Measurements from ENCODE around the gene CCDC117. TPM values are rescaled to one million over a fixed set of nuclear protein-coding genes. Genes with fewer than 3 reads are reported as not detected.

The CCDC117 gene
- total RNA-seq, 1 experiment from 2014 or later: 12.1 TPM

DNA sequence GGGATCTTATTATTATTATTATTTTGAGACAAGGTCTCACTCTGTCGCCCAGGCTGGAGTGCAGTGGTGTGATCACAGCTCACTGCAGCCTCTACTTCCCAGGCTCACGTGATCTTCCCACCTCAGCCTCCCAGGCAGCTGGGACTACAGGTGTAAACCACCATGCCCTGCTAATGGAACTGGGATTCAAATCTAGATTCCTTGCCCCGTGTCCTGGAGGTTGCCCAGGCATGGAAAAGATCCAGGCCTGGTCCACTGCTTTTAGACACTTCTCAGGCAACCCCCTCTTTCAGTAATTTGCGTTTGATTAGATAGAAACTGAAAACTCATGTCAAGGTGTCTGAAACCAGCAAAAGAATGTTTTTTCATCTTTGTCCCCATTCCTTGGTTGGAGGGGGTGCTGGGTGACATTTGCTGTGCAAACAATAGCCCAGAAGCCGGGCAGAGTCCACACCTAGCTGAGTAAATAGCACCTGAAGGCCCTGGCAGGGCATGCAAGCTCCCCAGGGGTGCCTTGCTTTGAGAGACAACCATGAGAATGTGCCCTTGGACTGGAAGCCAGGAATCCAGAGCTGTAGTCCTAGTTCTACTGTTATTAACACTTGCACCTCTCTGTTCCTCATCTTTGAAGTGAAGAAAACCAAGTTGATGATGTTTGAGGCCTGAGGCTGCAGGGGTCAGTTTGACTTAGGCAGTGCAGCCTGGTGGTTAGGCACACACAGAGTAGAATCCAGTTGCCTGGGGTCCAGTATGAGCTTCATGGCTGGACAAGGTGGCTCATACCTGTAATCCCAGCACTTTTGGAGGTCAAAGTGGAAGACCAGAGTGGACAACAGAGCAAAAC lies 47.0 kb downstream of the CCDC117 start:
- Mint-ChIP-seq H3K9me3 (ENCODE audit: unreplicated experiment) (no peaks in the 10 kb centered on the region), H3K4me3 (ENCODE audit: unreplicated experiment) (no peak overlapping the region), H3K36me3 (ENCODE audit: insufficient read depth, unreplicated experiment) (peaks cover 11% of the 10 kb centered on the region), H3K4me1 (ENCODE audit: insufficient read depth, unreplicated experiment) (no peaks in the 10 kb centered on the region), H3K27ac (ENCODE audit: low read depth, unreplicated experiment) (no peak overlapping the region), H3K27me3 (ENCODE audit: insufficient read depth, unreplicated experiment) (no peaks in the 10 kb centered on the region)
- CTCF ChIA-PET: interaction anchor here (1.3 to 1.7 kb wide), 3 partner anchors 9 to 221 kb away, joined by 4 to 16 read pairs (median 7); no protein-coding TSS in a partner anchor
- no TSS peak for BruUV-seq (replicated peaks)
- TF ChIP-seq, protein P1, sequence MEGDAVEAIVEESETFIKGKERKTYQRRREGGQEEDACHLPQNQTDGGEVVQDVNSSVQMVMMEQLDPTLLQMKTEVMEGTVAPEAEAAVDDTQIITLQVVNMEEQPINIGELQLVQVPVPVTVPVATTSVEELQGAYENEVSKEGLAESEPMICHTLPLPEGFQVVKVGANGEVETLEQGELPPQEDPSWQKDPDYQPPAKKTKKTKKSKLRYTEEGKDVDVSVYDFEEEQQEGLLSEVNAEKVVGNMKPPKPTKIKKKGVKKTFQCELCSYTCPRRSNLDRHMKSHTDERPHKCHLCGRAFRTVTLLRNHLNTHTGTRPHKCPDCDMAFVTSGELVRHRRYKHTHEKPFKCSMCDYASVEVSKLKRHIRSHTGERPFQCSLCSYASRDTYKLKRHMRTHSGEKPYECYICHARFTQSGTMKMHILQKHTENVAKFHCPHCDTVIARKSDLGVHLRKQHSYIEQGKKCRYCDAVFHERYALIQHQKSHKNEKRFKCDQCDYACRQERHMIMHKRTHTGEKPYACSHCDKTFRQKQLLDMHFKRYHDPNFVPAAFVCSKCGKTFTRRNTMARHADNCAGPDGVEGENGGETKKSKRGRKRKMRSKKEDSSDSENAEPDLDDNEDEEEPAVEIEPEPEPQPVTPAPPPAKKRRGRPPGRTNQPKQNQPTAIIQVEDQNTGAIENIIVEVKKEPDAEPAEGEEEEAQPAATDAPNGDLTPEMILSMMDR (IDR thresholded peaks at IDR 0.05; ENCODE audit: unreplicated experiment): no peak
- POLR2A ChIA-PET: interaction anchor here (0.6 to 1.6 kb wide), 4 partner anchors 9 to 19 kb away, joined by 3 to 10 read pairs (median 4); partner anchors contain the start of gene XBP1
- intact Hi-C loops (cut with micrococcal nuclease): no loop called here
- DNase-seq (ENCODE audit: unreplicated experiment): no peak

DNA sequence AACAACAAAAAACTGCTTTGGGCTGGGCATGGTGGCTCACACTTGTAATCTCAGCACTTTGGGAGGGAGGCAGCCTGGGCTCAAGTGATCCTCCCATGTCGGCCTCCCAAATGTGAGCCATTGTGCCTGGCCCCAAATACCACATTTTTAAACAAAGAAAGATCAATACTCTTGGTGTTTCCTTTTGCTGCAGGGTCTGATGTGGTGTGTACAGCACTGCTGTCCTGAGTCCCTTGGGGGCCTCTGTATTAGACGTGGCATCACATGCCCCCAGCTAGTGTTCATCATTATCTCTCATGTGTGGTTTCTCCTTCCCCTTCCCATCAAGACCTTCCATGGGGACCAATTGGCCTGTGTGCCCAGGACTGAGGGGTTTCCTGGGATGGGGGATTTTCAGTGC lies 48.4 kb downstream of the CCDC117 start:
- Mint-ChIP-seq H3K9me3 (ENCODE audit: unreplicated experiment) (no peaks in the 10 kb centered on the region), H3K27ac (ENCODE audit: low read depth, unreplicated experiment) (no peak overlapping the region), H3K27me3 (ENCODE audit: insufficient read depth, unreplicated experiment) (no peaks in the 10 kb centered on the region), H3K4me1 (ENCODE audit: insufficient read depth, unreplicated experiment) (no peaks in the 10 kb centered on the region), H3K36me3 (ENCODE audit: insufficient read depth, unreplicated experiment) (peaks cover 11% of the 10 kb centered on the region), H3K4me3 (ENCODE audit: unreplicated experiment) (no peak overlapping the region)
- no peak for DNase-seq (ENCODE audit: unreplicated experiment)
- TF ChIP-seq, protein P1 (IDR thresholded peaks at IDR 0.05; ENCODE audit: unreplicated experiment): no peak
- intact Hi-C loops (cut with micrococcal nuclease): no loop called here
- CTCF ChIA-PET: interaction anchor here (0.6 kb wide), 2 partner anchors 14 to 249 kb away, joined by 3 read pairs; no protein-coding TSS in a partner anchor
- POLR2A ChIA-PET: no interaction called here
- BruUV-seq (replicated peaks): no TSS peak

DNA sequence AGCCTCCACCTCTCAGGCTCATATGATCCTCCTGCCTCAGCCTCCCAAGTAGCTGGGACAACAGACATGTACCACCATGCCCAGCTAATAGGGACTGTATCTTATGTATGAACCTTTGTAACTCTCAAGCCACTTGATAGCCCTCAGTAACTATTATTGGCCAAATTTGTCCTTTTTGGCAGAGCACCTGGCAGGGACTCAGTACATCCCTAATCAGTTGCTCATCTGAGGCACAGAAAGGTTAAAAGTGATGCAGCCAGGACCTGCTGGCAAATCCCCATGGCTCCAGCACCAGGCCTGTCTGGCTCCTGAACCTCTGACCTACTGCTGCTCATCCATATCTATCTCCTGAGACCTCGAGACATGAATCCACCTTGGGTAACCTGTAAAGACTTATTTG lies 49.0 kb downstream of the CCDC117 start:
- CTCF ChIA-PET: interaction anchor here (0.6 to 1.1 kb wide), 3 partner anchors 15 to 249 kb away, joined by 3 to 4 read pairs (median 3); no protein-coding TSS in a partner anchor
- Mint-ChIP-seq H3K27me3 (ENCODE audit: insufficient read depth, unreplicated experiment) (no peaks in the 10 kb centered on the region), H3K9me3 (ENCODE audit: unreplicated experiment) (no peaks in the 10 kb centered on the region)

More for the DNA sequence above, 49.0 kb downstream of the CCDC117 start:
- POLR2A ChIA-PET: no interaction called here
- no peak overlapping the region for H3K27ac Mint-ChIP-seq (ENCODE audit: low read depth, unreplicated experiment)
- TF ChIP-seq, protein P1 (IDR thresholded peaks at IDR 0.05; ENCODE audit: unreplicated experiment): no peak
- intact Hi-C loops (cut with micrococcal nuclease): no loop called here
- no peaks in the 10 kb centered on the region for H3K4me1 Mint-ChIP-seq (ENCODE audit: insufficient read depth, unreplicated experiment)
- H3K4me3 Mint-ChIP-seq (ENCODE audit: unreplicated experiment): no peak overlapping the region
- peaks cover 11% of the 10 kb centered on the region for H3K36me3 Mint-ChIP-seq (ENCODE audit: insufficient read depth, unreplicated experiment)
- BruUV-seq (replicated peaks): no TSS peak
- no peak for DNase-seq (ENCODE audit: unreplicated experiment)

Measured in MCF 10A (cell line).